ENCODE data around the gene CLTA. TPM values are rescaled to one million over a fixed set of nuclear protein-coding genes. Genes with fewer than 3 reads are reported as not detected.
"Not testable (repeated sequence)": the region's sequence is repeated elsewhere in the genome, so short reads cannot be mapped to it uniquely, and the experiment has no call there.

The CLTA gene
- total RNA-seq, 1 experiment from 2014 or later, result 195 TPM

DNA sequence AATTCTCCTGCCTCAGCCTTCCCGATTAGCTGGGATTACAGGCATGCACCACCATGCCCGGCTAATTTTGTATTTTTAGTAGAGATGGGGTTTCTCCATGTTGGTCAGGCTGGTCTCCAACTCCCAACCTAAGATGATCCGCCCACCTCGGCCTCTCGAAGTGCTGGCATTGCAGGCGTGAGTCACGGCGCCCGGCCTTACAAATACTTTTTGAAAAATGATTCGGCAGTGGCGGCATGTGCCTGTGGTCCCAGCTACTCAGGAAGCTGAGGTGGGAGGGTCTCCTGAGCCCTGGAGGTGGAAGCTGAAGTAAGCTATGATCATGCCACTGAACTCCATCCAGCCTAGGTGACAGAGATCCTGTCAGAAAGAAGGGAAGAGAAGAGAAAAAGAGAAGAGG lies 30.6 kb upstream of the CLTA start:
- DNase-seq; H3K4me3 Mint-ChIP-seq; H3K9me3 ChIP-seq (ENCODE audit: control insufficient read depth, low read depth, low read length); H3K9ac ChIP-seq (ENCODE audit: extremely low read depth, insufficient read length, low read length); H2BK5ac ChIP-seq (ENCODE audit: insufficient read length, low read length); H2BK20ac ChIP-seq (ENCODE audit: low read depth, low read length, poor library complexity, severe bottlenecking); H3K4me2 ChIP-seq (ENCODE audit: insufficient read depth, insufficient read length, low read length); H2BK120ac ChIP-seq (ENCODE audit: low read depth, low read length, poor library complexity, severe bottlenecking); H3K18ac ChIP-seq (ENCODE audit: insufficient read length, low read depth, low read length); H4K91ac ChIP-seq (ENCODE audit: insufficient read length, low read depth, low read length); H3K27ac ChIP-seq (ENCODE audit: insufficient read length, low read depth, low read length); H4K8ac ChIP-seq (replicated peaks; ENCODE audit: insufficient read length, low read depth, low read length); H2BK15ac ChIP-seq (ENCODE audit: low read depth, low read length); H2AK5ac ChIP-seq (ENCODE audit: insufficient read length, low read length); H3K27ac Mint-ChIP-seq; H2AFZ ChIP-seq (ENCODE audit: low read length); H3K27me3 Mint-ChIP-seq (ENCODE audit: low read depth); H3K27me3 ChIP-seq (ENCODE audit: insufficient read depth, low read length); H3K79me1 ChIP-seq (ENCODE audit: insufficient read depth, low read depth, low read length, poor library complexity, severe bottlenecking); H3K79me2 ChIP-seq (ENCODE audit: insufficient read depth, low read length); H3K23ac ChIP-seq (ENCODE audit: insufficient read length, low read depth, low read length); H3K14ac ChIP-seq (ENCODE audit: insufficient read depth, low read length); H4K5ac ChIP-seq (ENCODE audit: insufficient read length, low read depth, low read length); H4K20me1 ChIP-seq (ENCODE audit: control insufficient read depth, insufficient read depth, insufficient read length); H3K56ac ChIP-seq (ENCODE audit: insufficient read length, low read depth, low read length); H3T11ph ChIP-seq (ENCODE audit: low read length); H3K23me2 ChIP-seq (ENCODE audit: insufficient read length, low read depth, low read length, poor library complexity, severe bottlenecking); H3K4ac ChIP-seq (ENCODE audit: low read depth, low read length); H2BK12ac ChIP-seq (ENCODE audit: insufficient read length, low read depth, low read length): not testable (repeated sequence)
- H3K4me1 Mint-ChIP-seq, result peaks cover 35 to 41% of the 10 kb centered on the region in 2 experiments
- peaks cover 16 to 22% of the 10 kb centered on the region in 2 experiments for H3K9me3 Mint-ChIP-seq
- no CpG with 5 or more reads among the region's 11 CpGs for WGBS (ENCODE audit: extremely low coverage, insufficient read length, low lambda C conversion rate)
- H3K4me1 ChIP-seq (ENCODE audit: insufficient read depth, low read length), result peaks cover 10% of the 10 kb centered on the region
- H3K36me3 Mint-ChIP-seq (ENCODE audit: insufficient read depth in 1 of 3, low read depth in 3 of 3), result peaks cover 6 to 29% (median 7%) of the 10 kb centered on the region in 3 experiments; a peak in 5 of 7 replicates

Data from H9 (cell line).